ENCODE measurements around the gene LZTS3. TPM values are rescaled to one million over a fixed set of nuclear protein-coding genes. Genes with fewer than 3 reads are reported as not detected.

Gene LZTS3
- total RNA-seq, 1 donor from 2014 or later: 47.8 TPM

- no peaks in the 10 kb centered on the region for H3K27me3 Mint-ChIP-seq
- DNase-seq (ENCODE audit: low spot score, unreplicated experiment): no peak
- TF ChIP-seq, protein P1, sequence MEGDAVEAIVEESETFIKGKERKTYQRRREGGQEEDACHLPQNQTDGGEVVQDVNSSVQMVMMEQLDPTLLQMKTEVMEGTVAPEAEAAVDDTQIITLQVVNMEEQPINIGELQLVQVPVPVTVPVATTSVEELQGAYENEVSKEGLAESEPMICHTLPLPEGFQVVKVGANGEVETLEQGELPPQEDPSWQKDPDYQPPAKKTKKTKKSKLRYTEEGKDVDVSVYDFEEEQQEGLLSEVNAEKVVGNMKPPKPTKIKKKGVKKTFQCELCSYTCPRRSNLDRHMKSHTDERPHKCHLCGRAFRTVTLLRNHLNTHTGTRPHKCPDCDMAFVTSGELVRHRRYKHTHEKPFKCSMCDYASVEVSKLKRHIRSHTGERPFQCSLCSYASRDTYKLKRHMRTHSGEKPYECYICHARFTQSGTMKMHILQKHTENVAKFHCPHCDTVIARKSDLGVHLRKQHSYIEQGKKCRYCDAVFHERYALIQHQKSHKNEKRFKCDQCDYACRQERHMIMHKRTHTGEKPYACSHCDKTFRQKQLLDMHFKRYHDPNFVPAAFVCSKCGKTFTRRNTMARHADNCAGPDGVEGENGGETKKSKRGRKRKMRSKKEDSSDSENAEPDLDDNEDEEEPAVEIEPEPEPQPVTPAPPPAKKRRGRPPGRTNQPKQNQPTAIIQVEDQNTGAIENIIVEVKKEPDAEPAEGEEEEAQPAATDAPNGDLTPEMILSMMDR (IDR thresholded peaks at IDR 0.05; ENCODE audit: unreplicated experiment): no peak
- H3K4me1 Mint-ChIP-seq (ENCODE audit: low read depth): peaks cover 40% of the 10 kb centered on the region
- peak overlapping the region; percentile 79 for H3K4me3 Mint-ChIP-seq (ENCODE audit: low read depth)
- no peaks in the 10 kb centered on the region for H3K36me3 Mint-ChIP-seq (ENCODE audit: insufficient read depth)
- no peaks in the 10 kb centered on the region for H3K9me3 Mint-ChIP-seq (ENCODE audit: low read depth)
- H3K27ac Mint-ChIP-seq: peak overlapping the region; percentile 94
Observed at GRCh38 chr20:3172126-3172932, 1.0 kb downstream of the LZTS3 start.

DNA sequence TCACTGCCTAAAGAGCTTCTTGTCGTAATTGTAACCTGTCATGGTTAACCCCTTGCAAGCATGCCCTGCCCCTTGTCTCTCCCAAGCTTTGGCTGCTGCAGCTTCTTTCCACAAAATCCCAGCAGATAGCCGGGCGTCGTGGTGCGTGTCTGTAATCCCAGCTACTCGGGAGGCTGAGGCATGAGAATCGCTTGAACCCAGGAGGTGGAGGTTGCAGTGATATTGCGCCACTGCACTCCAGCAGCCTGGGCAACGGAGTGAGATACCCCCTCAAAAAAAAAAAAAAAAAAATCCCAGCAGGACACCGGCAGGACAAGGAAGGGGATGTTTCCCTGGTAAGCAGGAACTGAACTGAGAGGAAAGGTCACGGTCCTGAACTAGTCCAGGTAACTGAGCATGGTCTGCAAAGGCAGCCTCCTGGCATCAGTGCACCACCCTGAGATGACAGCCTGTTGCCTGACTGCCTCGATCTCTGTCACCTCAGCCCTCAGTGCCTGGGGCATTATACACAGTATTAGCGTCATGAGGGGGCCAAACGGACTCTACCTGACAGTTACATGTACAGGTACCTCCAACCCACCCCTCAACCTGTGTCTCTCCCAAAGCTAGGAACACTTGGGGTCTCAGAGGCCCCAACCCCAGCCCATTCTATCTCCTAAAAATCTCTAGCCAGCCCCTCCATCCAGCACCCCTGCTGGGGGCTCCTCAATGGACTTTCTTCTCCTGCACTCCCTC is 1.8 kb downstream of the LZTS3 start:
- TF ChIP-seq, protein P1 (IDR thresholded peaks at IDR 0.05; ENCODE audit: unreplicated experiment): no peak
- no peak overlapping the region for H3K27ac Mint-ChIP-seq
- H3K4me1 Mint-ChIP-seq (ENCODE audit: low read depth): peaks cover 40% of the 10 kb centered on the region
- H3K4me3 Mint-ChIP-seq (ENCODE audit: low read depth): peak overlapping the region; percentile 79
- H3K27me3 Mint-ChIP-seq: no peaks in the 10 kb centered on the region
- DNase-seq (ENCODE audit: low spot score, unreplicated experiment): no peak
- H3K9me3 Mint-ChIP-seq (ENCODE audit: low read depth): no peaks in the 10 kb centered on the region
- H3K36me3 Mint-ChIP-seq (ENCODE audit: insufficient read depth): no peaks in the 10 kb centered on the region

DNA sequence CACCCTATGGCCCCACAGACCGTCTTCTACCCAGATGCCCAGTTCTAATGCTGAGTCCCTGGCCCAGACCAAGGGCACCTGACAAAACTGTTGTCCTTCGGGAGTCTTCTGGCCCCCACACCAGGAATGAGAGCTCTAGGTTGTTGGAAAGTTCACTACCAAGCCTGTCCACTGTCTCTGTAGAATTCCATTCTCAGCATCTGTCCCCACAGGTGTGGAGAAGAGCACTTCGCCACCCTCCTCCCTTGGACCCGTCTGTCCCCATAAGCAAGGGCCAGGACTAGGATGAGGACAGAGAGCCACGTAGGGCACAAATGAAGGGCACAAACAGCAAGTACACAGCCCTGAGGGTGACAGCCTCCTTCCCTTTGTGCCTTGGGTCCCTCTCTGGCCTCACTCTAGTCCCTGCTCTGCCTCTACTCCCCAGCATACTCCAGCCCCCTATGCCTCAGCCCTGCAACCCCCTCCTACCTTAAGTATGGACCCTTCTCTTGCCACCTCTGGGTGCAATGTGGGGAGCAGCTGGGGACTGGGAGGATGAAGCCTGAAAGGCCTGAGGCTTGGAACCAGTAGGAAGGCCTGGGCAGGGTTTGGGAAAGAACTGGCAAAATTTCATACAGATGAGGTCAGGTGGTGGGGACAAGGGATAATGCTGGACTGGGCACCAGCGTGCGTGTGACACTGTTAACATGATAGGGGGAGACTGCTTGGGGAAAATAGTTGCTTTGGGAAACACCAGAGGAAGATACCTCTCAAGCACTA is 4.3 kb downstream of the LZTS3 start:
- H3K27ac Mint-ChIP-seq: peak overlapping the region; percentile 96
- peaks cover 34% of the 10 kb centered on the region for H3K4me1 Mint-ChIP-seq (ENCODE audit: low read depth)
- no peak for DNase-seq (ENCODE audit: low spot score, unreplicated experiment)
- H3K4me3 Mint-ChIP-seq (ENCODE audit: low read depth): peak overlapping the region; percentile 71
- no peaks in the 10 kb centered on the region for H3K27me3 Mint-ChIP-seq
- TF ChIP-seq, protein P1 (IDR thresholded peaks at IDR 0.05; ENCODE audit: unreplicated experiment): no peak
- peaks cover 2% of the 10 kb centered on the region for H3K36me3 Mint-ChIP-seq (ENCODE audit: insufficient read depth)
- H3K9me3 Mint-ChIP-seq (ENCODE audit: low read depth): no peaks in the 10 kb centered on the region

DNA sequence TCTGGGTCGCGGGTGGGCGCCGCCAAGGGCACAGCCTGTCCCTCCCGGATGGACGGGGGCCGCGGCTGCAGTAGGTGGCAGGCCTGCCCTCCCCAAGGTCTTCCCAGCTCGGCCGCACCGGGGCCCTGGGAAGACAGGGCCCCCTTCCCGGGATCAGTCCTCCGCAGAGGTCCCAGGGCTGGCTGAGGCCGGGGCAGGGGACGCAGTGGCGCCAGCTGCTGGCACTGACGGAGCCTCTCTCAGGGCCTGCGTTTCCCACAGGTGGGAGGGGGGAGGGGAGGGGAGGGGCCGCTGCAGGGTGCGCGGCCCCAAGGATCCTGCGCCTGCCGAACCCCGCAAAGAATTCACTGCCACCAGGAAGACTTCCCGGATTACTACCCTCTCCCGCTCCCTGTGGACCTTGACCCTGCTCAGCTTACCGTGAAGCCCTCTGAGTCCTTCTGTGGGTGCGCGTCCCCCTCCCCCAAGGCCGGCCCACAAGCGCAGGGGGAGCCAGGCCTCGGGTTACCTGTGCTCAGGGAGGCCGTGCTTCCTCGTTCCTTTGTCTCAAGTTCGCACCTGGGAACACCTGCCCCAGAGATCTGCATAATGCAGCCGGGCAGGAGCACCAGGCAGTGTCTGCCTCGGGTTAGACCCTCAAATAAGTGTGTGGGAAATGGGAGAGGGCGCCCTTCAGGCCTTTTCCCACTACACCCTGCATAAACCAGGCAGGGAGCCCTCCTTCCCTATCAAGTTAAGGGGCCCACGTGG is 5.1 kb downstream of the LZTS3 start:
- Mint-ChIP-seq H3K27ac (peak overlapping the region; percentile 96), H3K4me3 (ENCODE audit: low read depth) (peak overlapping the region; percentile 71), H3K9me3 (ENCODE audit: low read depth) (no peaks in the 10 kb centered on the region), H3K36me3 (ENCODE audit: insufficient read depth) (peaks cover 6% of the 10 kb centered on the region), H3K27me3 (no peaks in the 10 kb centered on the region), H3K4me1 (ENCODE audit: low read depth) (peaks cover 34% of the 10 kb centered on the region)
- DNase-seq (ENCODE audit: low spot score, unreplicated experiment): peak; percentile 54
- TF ChIP-seq, protein P1 (IDR thresholded peaks at IDR 0.05; ENCODE audit: unreplicated experiment): peak; percentile 32

All from progenitor cell of endocrine pancreas (in vitro differentiated cells).